ENCODE data around the gene DBNL. TPM values are rescaled to one million over a fixed set of nuclear protein-coding genes. Genes with fewer than 3 reads are reported as not detected.

Gene DBNL
- total RNA-seq, 1 donor from 2014 or later: 100 TPM

GRCh38 chr7:44056681-44057080 is 12.2 kb downstream of the DBNL start:
- peaks cover 6 to 89% of the 10 kb centered on the region in 2 donors for H3K36me3 ChIP-seq
- H3K9me3 ChIP-seq: no peaks in the 10 kb centered on the region
- no peak for DNase-seq (ENCODE audit: extremely low spot score in 2 of 2)
- intact Hi-C loops (cut with DNase I): no loop called here
- no peaks in the 10 kb centered on the region for H3K27me3 ChIP-seq
- TF ChIP-seq, protein P1, sequence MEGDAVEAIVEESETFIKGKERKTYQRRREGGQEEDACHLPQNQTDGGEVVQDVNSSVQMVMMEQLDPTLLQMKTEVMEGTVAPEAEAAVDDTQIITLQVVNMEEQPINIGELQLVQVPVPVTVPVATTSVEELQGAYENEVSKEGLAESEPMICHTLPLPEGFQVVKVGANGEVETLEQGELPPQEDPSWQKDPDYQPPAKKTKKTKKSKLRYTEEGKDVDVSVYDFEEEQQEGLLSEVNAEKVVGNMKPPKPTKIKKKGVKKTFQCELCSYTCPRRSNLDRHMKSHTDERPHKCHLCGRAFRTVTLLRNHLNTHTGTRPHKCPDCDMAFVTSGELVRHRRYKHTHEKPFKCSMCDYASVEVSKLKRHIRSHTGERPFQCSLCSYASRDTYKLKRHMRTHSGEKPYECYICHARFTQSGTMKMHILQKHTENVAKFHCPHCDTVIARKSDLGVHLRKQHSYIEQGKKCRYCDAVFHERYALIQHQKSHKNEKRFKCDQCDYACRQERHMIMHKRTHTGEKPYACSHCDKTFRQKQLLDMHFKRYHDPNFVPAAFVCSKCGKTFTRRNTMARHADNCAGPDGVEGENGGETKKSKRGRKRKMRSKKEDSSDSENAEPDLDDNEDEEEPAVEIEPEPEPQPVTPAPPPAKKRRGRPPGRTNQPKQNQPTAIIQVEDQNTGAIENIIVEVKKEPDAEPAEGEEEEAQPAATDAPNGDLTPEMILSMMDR (IDR thresholded peaks at IDR 0.05): no peak
- TF ChIP-seq POLR2A (IDR thresholded peaks at IDR 0.05) (no peak), POLR2AphosphoS5 (IDR thresholded peaks at IDR 0.05; ENCODE audit: insufficient read depth in 1 of 2, low read depth in 1 of 2) (no peak)
- peaks cover 10% of the 10 kb centered on the region for H3K4me1 ChIP-seq
- H3K27ac ChIP-seq: no peak overlapping the region
- H3K4me3 ChIP-seq: no peak overlapping the region

GRCh38 chr7:44057181-44057848 is 12.8 kb downstream of the DBNL start:
- intact Hi-C loops (cut with DNase I): no loop called here
- H3K27ac ChIP-seq: no peak overlapping the region
- no peak for TF ChIP-seq POLR2AphosphoS5 (IDR thresholded peaks at IDR 0.05; ENCODE audit: insufficient read depth in 1 of 2, low read depth in 1 of 2)
- TF ChIP-seq, protein P1 (IDR thresholded peaks at IDR 0.05): no peak
- no peak for TF ChIP-seq POLR2A (IDR thresholded peaks at IDR 0.05)

DNA sequence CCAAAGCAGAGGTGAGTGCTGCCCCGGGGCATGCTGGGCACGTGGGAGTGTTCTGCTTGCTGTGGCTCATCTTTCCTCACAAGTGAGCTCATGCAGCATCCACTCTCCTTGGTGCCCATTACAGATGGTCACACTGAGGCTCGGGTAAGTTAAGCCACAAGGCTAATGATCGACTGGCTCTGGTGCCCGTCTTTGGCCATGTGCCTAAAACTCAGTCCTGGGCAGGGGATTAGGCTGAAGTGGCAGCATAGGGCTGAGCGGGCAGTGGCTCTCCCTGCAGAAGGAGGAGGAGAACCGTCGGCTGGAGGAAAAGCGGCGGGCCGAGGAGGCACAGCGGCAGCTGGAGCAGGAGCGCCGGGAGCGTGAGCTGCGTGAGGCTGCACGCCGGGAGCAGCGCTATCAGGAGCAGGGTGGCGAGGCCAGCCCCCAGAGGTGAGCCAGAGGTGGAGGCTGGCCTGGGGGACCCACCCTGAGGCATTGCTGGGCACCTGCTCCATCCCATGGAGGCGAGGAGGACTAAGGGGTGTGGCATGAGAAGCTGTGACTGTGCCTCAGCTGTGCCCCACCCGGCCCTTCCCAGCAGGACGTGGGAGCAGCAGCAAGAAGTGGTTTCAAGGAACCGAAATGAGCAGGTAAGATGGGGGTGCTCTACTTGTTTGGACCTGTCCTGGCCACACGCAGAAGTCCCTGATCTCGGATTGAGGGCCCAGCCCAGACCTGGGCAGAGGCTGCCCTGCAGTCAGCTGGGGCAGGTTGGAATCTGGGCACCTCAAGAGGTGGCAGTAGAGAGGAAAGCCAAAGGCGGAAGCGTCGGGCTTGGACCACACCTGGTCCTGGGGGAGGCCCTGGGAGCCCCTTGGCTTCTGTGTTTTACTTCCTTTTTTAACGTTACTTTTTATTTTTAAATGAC is 13.6 kb downstream of the DBNL start:
- H3K36me3 ChIP-seq: peaks cover 6 to 82% of the 10 kb centered on the region in 2 donors
- TF ChIP-seq, protein P1 (IDR thresholded peaks at IDR 0.05): no peak
- TF ChIP-seq POLR2AphosphoS5 (IDR thresholded peaks at IDR 0.05; ENCODE audit: insufficient read depth in 1 of 2, low read depth in 1 of 2): peak; percentile 30 to 49
- DNase-seq (ENCODE audit: extremely low spot score in 2 of 2): no peak

More at GRCh38 chr7:44057181-44057848, 12.8 kb downstream of the DBNL start:
- H3K36me3 ChIP-seq: peaks cover 6 to 90% of the 10 kb centered on the region in 2 donors
- no peak overlapping the region for H3K4me3 ChIP-seq
- no peaks in the 10 kb centered on the region for H3K27me3 ChIP-seq
- peaks cover 4% of the 10 kb centered on the region for H3K4me1 ChIP-seq
- no peak for DNase-seq (ENCODE audit: extremely low spot score in 2 of 2)
- H3K9me3 ChIP-seq: no peaks in the 10 kb centered on the region

DNA sequence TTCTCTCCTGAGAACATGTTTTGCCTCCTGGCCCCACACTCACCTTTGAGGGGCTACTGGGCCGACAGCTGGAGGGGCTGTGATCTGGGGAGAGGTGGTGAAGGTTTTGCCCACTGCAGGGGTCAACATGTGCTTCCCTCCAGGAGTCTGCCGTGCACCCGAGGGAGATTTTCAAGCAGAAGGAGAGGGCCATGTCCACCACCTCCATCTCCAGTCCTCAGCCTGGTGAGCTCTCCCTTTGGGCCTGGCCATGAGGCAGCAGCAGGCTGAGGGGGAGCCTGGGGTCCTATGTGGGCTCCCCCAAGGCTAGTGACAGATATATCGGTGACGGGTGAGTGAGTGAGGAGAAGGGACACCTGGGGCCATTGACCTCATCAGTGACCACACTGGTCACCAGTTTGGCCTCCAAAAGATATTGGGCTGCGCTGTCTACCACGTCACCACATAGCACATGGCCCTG is 14.3 kb downstream of the DBNL start:
- intact Hi-C loops (cut with DNase I): no loop called here
- H3K4me1 ChIP-seq: no peaks in the 10 kb centered on the region
- H3K27ac ChIP-seq: no peak overlapping the region
- peaks cover 6 to 75% of the 10 kb centered on the region in 2 donors for H3K36me3 ChIP-seq
- no peaks in the 10 kb centered on the region for H3K27me3 ChIP-seq
- TF ChIP-seq POLR2A (IDR thresholded peaks at IDR 0.05): no peak
- H3K9me3 ChIP-seq: no peaks in the 10 kb centered on the region
- no peak for DNase-seq (ENCODE audit: extremely low spot score in 2 of 2)
- H3K4me3 ChIP-seq: no peak overlapping the region

More for the DNA sequence above, 13.6 kb downstream of the DBNL start:
- no peak overlapping the region for H3K27ac ChIP-seq
- no peaks in the 10 kb centered on the region for H3K9me3 ChIP-seq
- H3K27me3 ChIP-seq: no peaks in the 10 kb centered on the region
- intact Hi-C loops (cut with DNase I): no loop called here
- no peaks in the 10 kb centered on the region for H3K4me1 ChIP-seq
- H3K4me3 ChIP-seq: no peak overlapping the region

- intact Hi-C loops (cut with DNase I): no loop called here
- Histone ChIP-seq H3K4me1 (peaks cover 6% of the 10 kb centered on the region), H3K27ac (no peak overlapping the region), H3K9me3 (no peaks in the 10 kb centered on the region), H3K4me3 (no peak overlapping the region), H3K27me3 (no peaks in the 10 kb centered on the region), H3K36me3 (peaks cover 6 to 68% of the 10 kb centered on the region in 2 donors)
- no peak for DNase-seq (ENCODE audit: extremely low spot score in 2 of 2)
- TF ChIP-seq POLR2A (IDR thresholded peaks at IDR 0.05): no peak
- TF ChIP-seq POLR2AphosphoS5 (IDR thresholded peaks at IDR 0.05; ENCODE audit: insufficient read depth in 1 of 2, low read depth in 1 of 2): no peak
- TF ChIP-seq, protein P1 (IDR thresholded peaks at IDR 0.05): no peak
Measured at GRCh38 chr7:44059219-44060090, 15.0 kb downstream of the DBNL start.
